NK-92 (cell line): ENCODE data around the gene CEACAM6.
"Not testable (repeated sequence)": the region's sequence is repeated elsewhere in the genome, so short reads cannot be mapped to it uniquely, and the experiment has no call there.

Experiments
- DNase-seq: peaks from one replicate; lab custom pipeline; 2025; ENCODE audit not compliant: unreplicated experiment; lab: John Stamatoyannopoulos, UW

CEACAM6 gene

GRCh38 chr19:41746593-41747227 lies 8.6 kb upstream of the CEACAM6 start:
- DNase-seq = no peak

GRCh38 chr19:41748012-41748411 lies 7.3 kb upstream of the CEACAM6 start:
- DNase-seq = no peak

GRCh38 chr19:41750248-41751134 lies 4.8 kb upstream of the CEACAM6 start:
- DNase-seq = not testable (repeated sequence)

- DNase-seq = no peak
Observed at GRCh38 chr19:41753159-41753558, 2.2 kb upstream of the CEACAM6 start.

- no peak for DNase-seq
Observed at GRCh38 chr19:41753936-41754529, 1.3 kb upstream of the CEACAM6 start.

- no peak for DNase-seq
Observed at GRCh38 chr19:41758846-41759245, 3.5 kb downstream of the CEACAM6 start.

- DNase-seq = no peak
Observed at GRCh38 chr19:41767115-41767514, 11.8 kb downstream of the CEACAM6 start.

- DNase-seq = not testable (repeated sequence)
Observed at GRCh38 chr19:41768105-41768504, 12.8 kb downstream of the CEACAM6 start.

GRCh38 chr19:41769608-41770007 lies 14.3 kb downstream of the CEACAM6 start:
- no peak for DNase-seq

- no peak for DNase-seq
Observed at GRCh38 chr19:41771410-41771809, 16.1 kb downstream of the CEACAM6 start.

- DNase-seq = no peak
Observed at GRCh38 chr19:41774515-41774980, 19.2 kb downstream of the CEACAM6 start.

- no peak for DNase-seq
Observed at GRCh38 chr19:41776700-41777099, 21.4 kb downstream of the CEACAM6 start.

- DNase-seq = no peak
Observed at GRCh38 chr19:41783612-41784011, 28.3 kb downstream of the CEACAM6 start.

- DNase-seq = no peak
Observed at GRCh38 chr19:41784312-41784711, 29.0 kb downstream of the CEACAM6 start.

GRCh38 chr19:41784743-41785142 lies 29.4 kb downstream of the CEACAM6 start:
- no peak for DNase-seq

GRCh38 chr19:41785653-41786052 lies 30.3 kb downstream of the CEACAM6 start:
- peak; percentile 16 for DNase-seq

- no peak for DNase-seq
Observed at GRCh38 chr19:41787055-41787454, 31.7 kb downstream of the CEACAM6 start.

- not testable (repeated sequence) for DNase-seq
Observed at GRCh38 chr19:41788518-41788917, 33.2 kb downstream of the CEACAM6 start.

GRCh38 chr19:41789053-41789452 lies 33.7 kb downstream of the CEACAM6 start:
- not testable (repeated sequence) for DNase-seq

GRCh38 chr19:41792513-41793413 lies 37.4 kb downstream of the CEACAM6 start:
- no peak for DNase-seq

GRCh38 chr19:41793414-41793727 lies 38.0 kb downstream of the CEACAM6 start:
- no peak for DNase-seq
